ENCODE measurements around the gene ADGRA3.

DNA sequence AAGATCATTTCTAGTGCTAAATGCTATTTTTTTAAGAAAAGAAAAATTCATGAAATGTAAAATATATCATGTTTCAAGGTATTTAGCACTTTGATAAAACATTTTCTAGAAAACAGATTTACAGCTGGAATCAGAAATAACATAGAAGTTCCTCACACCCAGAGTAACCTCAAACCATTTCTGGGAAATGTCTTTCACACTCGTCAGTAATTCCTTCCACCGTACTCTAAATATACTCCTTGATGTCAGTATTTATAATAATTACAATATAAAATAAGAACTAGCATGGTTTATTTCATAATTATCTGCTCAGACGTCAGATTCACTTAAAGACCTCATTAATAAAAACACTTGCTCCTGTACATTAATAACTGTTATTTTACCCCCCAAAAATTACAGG lies 103.9 kb downstream of the ADGRA3 start:
- no peak for TF ChIP-seq EP300 (IDR thresholded peaks at IDR 0.05)
- TF ChIP-seq, protein P1, sequence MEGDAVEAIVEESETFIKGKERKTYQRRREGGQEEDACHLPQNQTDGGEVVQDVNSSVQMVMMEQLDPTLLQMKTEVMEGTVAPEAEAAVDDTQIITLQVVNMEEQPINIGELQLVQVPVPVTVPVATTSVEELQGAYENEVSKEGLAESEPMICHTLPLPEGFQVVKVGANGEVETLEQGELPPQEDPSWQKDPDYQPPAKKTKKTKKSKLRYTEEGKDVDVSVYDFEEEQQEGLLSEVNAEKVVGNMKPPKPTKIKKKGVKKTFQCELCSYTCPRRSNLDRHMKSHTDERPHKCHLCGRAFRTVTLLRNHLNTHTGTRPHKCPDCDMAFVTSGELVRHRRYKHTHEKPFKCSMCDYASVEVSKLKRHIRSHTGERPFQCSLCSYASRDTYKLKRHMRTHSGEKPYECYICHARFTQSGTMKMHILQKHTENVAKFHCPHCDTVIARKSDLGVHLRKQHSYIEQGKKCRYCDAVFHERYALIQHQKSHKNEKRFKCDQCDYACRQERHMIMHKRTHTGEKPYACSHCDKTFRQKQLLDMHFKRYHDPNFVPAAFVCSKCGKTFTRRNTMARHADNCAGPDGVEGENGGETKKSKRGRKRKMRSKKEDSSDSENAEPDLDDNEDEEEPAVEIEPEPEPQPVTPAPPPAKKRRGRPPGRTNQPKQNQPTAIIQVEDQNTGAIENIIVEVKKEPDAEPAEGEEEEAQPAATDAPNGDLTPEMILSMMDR (IDR thresholded peaks at IDR 0.05): no peak
- TF ChIP-seq POLR2A (IDR thresholded peaks at IDR 0.05): no peak
